Right atrium auricular region (tissue), 2 donors: Measurements from ENCODE around the gene KDM3B. TPM values are rescaled to one million over a fixed set of nuclear protein-coding genes. Genes with fewer than 3 reads are reported as not detected.

Experiments
- DNase-seq: peaks from one replicate; pipeline ENCODE4 v3.0.0-alpha.2; 2019; ENCODE audit warnings: low spot score
- H3K27ac ChIP-seq, 2 donors: fragments of 200-600 bp; sonication (generic); 1 replicate in 1 of 2; 2 replicates in 1 of 2; pipeline ENCODE4 v1.5.1; 2016 to 2019
- H3K27me3 ChIP-seq, 2 donors: fragments of 200-600 bp; sonication (generic); one replicate each; pipeline versions ENCODE4 v1.5.1 to v1.6.0; 2017 to 2019
- H3K36me3 ChIP-seq: fragments of 200-600 bp; sonication (generic); one replicate; pipeline ENCODE4 v1.5.1; 2016
- H3K4me1 ChIP-seq, 2 donors: fragments of 200-600 bp; sonication (generic); one replicate each; pipeline versions ENCODE4 v1.5.1 to v1.6.0; 2017 to 2019
- H3K4me3 ChIP-seq, 2 donors: fragments of 200-600 bp; sonication (generic); 1 replicate in 1 of 2; 2 replicates in 1 of 2; pipeline ENCODE4 v1.5.1; 2017 to 2019; ENCODE audit warnings: mild to moderate bottlenecking in 1 of 2, moderate library complexity in 1 of 2
- H3K9me3 ChIP-seq, 2 donors: fragments of 200-600 bp; sonication (generic); one replicate each; pipeline ENCODE4 v1.5.1; 2019
- CTCF ChIP-seq, 2 donors: fragments of 200-600 bp; sonication (generic); IDR thresholded peaks; one replicate each; pipeline ENCODE4 v1.5.1; 2019; ENCODE audit warnings: antibody characterized with exemption in 2 of 2
- total RNA-seq, 2 donors: library from RNA; depleted of rRNA; stranded (reverse); fragments of >200 nt; gene quantifications; one replicate each; pipeline ENCODE4 v1.1.0, GENCODE V29; 2016

The KDM3B gene
- total RNA-seq, 2 donors from 2014 or later, result 42.9 to 46.9 TPM

- Histone ChIP-seq H3K27ac (no peak overlapping the region), H3K4me1 (peaks cover 0 to 23% of the 10 kb centered on the region in 2 donors), H3K27me3 (no peaks in the 10 kb centered on the region), H3K9me3 (no peaks in the 10 kb centered on the region), H3K36me3 (peaks cover 69% of the 10 kb centered on the region), H3K4me3 (no peak overlapping the region)
- no peak for TF ChIP-seq CTCF (IDR thresholded peaks at IDR 0.05)
- no peak for DNase-seq
Observed at GRCh38 chr5:138344887-138345622, 7.4 kb upstream of the KDM3B start.

- Histone ChIP-seq H3K27me3 (no peaks in the 10 kb centered on the region), H3K36me3 (peaks cover 63% of the 10 kb centered on the region), H3K4me1 (peaks cover 0 to 27% of the 10 kb centered on the region in 2 donors), H3K27ac (no peak overlapping the region), H3K4me3 (no peak overlapping the region), H3K9me3 (no peaks in the 10 kb centered on the region)
- DNase-seq, result no peak
- TF ChIP-seq CTCF (IDR thresholded peaks at IDR 0.05), result no peak
Observed at GRCh38 chr5:138346889-138347288, 5.6 kb upstream of the KDM3B start.

- Histone ChIP-seq H3K9me3 (no peaks in the 10 kb centered on the region), H3K4me3 (no peak overlapping the region), H3K27ac (peak overlapping the region in 1 of 2 donors; percentile 19), H3K4me1 (peaks cover 0 to 39% of the 10 kb centered on the region in 2 donors), H3K36me3 (peaks cover 40% of the 10 kb centered on the region), H3K27me3 (no peaks in the 10 kb centered on the region)
- TF ChIP-seq CTCF (IDR thresholded peaks at IDR 0.05), result no peak
- DNase-seq, result no peak
Observed at GRCh38 chr5:138349852-138350562, 2.5 kb upstream of the KDM3B start.

GRCh38 chr5:138350563-138350890 lies 2.0 kb upstream of the KDM3B start:
- H3K36me3 ChIP-seq, result peaks cover 35% of the 10 kb centered on the region
- H3K27me3 ChIP-seq, result no peaks in the 10 kb centered on the region
- H3K4me3 ChIP-seq, result no peak overlapping the region
- no peaks in the 10 kb centered on the region for H3K9me3 ChIP-seq
- TF ChIP-seq CTCF (IDR thresholded peaks at IDR 0.05), result no peak
- H3K4me1 ChIP-seq, result peaks cover 0 to 44% of the 10 kb centered on the region in 2 donors
- H3K27ac ChIP-seq, result no peak overlapping the region
- DNase-seq, result no peak

GRCh38 chr5:138351056-138351455 lies 1.4 kb upstream of the KDM3B start:
- TF ChIP-seq CTCF (IDR thresholded peaks at IDR 0.05), result no peak
- H3K27ac ChIP-seq, result no peak overlapping the region
- peaks cover 29% of the 10 kb centered on the region for H3K36me3 ChIP-seq
- no peaks in the 10 kb centered on the region for H3K27me3 ChIP-seq
- H3K9me3 ChIP-seq, result no peaks in the 10 kb centered on the region
- H3K4me3 ChIP-seq, result no peak overlapping the region
- no peak for DNase-seq
- peaks cover 0 to 49% of the 10 kb centered on the region in 2 donors for H3K4me1 ChIP-seq
